A673 (cell line): ENCODE measurements around the gene PMVK. TPM values are rescaled to one million over a fixed set of nuclear protein-coding genes. Genes with fewer than 3 reads are reported as not detected.
"Not testable (repeated sequence)": the region's sequence is repeated elsewhere in the genome, so short reads cannot be mapped to it uniquely, and the experiment has no call there.

Experiments
- BruUV-seq: library from RNA; stranded (reverse); fragments of 400-500 nt; replicated peaks from 2 replicates; lab custom pipeline; 2021; lab: Mats Ljungman, UMichigan
- CTCF ChIA-PET: fragments of 300-600 bp; sonication (Branson Sonifier 250); formaldehyde crosslinking; loops from one replicate; lab custom pipeline; 2022; ENCODE audit warnings: antibody characterized with exemption; lab: Charles Lee
- POLR2A ChIA-PET: fragments of 300-600 bp; sonication (Branson Sonifier 250); formaldehyde crosslinking; loops from one replicate; lab custom pipeline; 2022; ENCODE audit warnings: antibody characterized with exemption; ENCODE audit not compliant: low non-redundant PET; lab: Charles Lee
- DNase-seq: peaks from one replicate; pipeline ENCODE4 v3.0.0-alpha.2; 2015; ENCODE audit warnings: low spot score
- H3K27ac ChIP-seq: fragments of 200-600 bp; sonication (generic); 2 replicates; pipeline ENCODE4 v1.5.1; 2016; ENCODE audit warnings: mixed run types, low read depth, mild to moderate bottlenecking, mixed read lengths, antibody characterized with exemption, low read length; ENCODE audit not compliant: poor library complexity, severe bottlenecking
- H3K27me3 ChIP-seq: fragments of 200-600 bp; sonication (generic); replicated peaks from 2 replicates; pipeline ENCODE4 v1.6.1; 2017; ENCODE audit warnings: mixed run types, low read depth, mild to moderate bottlenecking, mixed read lengths, antibody characterized with exemption, low read length; ENCODE audit not compliant: insufficient read depth, poor library complexity
- H3K36me3 ChIP-seq: fragments of 200-600 bp; sonication (generic); 2 replicates; pipeline ENCODE4 v1.6.1; 2016; ENCODE audit warnings: mixed run types, mild to moderate bottlenecking, mixed read lengths, antibody characterized with exemption, low read length; ENCODE audit not compliant: insufficient read depth, poor library complexity, severe bottlenecking
- H3K4me1 ChIP-seq: fragments of 200-600 bp; sonication (generic); 2 replicates; pipeline ENCODE4 v1.6.1; 2017; ENCODE audit warnings: mixed run types, mild to moderate bottlenecking, mixed read lengths, antibody characterized with exemption, low read length; ENCODE audit not compliant: insufficient read depth, poor library complexity, severe bottlenecking
- H3K4me3 ChIP-seq: fragments of 200-600 bp; sonication (generic); 2 replicates; pipeline ENCODE4 v1.5.1; 2016; ENCODE audit warnings: low read depth, mixed run types, mild to moderate bottlenecking, mixed read lengths, low read length; ENCODE audit not compliant: poor library complexity, severe bottlenecking
- H3K9me3 ChIP-seq: fragments of 200-600 bp; sonication (generic); 2 replicates; pipeline ENCODE4 v1.6.1; 2016; ENCODE audit warnings: mixed run types, low read depth, mild to moderate bottlenecking, mixed read lengths, antibody characterized with exemption, low read length; ENCODE audit not compliant: poor library complexity, severe bottlenecking
- EZH2 ChIP-seq: fragments of 200-600 bp; sonication (generic); IDR thresholded peaks from 2 replicates; pipeline ENCODE4 v1.6.1; 2017; ENCODE audit warnings: borderline replicate concordance, low read depth, mild to moderate bottlenecking, mixed read lengths, antibody characterized with exemption, low read length; ENCODE audit not compliant: poor library complexity, severe bottlenecking
- intact Hi-C: fragments of 100-400 bp; cut with micrococcal nuclease; formaldehyde crosslinking; loops from one replicate; pipeline ENCODE4 v1.10.0; 2022; ENCODE audit not compliant: unreplicated experiment
- total RNA-seq: library from RNA; stranded (reverse); gene quantifications from 2 replicates; pipeline ENCODE4 v1.2.3, GENCODE V29; 2021
- TF ChIP-seq, protein P1 (sequence below): fragments of 300-800, 200-600 bp; sonication (generic); conservative IDR thresholded peaks from 2 replicates; pipeline ENCODE4 v1.5.1; 2017; ENCODE audit warnings: low read depth, mild to moderate bottlenecking, antibody characterized with exemption, low read length, moderate library complexity, mixed read lengths

The PMVK gene
- total RNA-seq, 1 experiment from 2014 or later, result 30.8 TPM

DNA sequence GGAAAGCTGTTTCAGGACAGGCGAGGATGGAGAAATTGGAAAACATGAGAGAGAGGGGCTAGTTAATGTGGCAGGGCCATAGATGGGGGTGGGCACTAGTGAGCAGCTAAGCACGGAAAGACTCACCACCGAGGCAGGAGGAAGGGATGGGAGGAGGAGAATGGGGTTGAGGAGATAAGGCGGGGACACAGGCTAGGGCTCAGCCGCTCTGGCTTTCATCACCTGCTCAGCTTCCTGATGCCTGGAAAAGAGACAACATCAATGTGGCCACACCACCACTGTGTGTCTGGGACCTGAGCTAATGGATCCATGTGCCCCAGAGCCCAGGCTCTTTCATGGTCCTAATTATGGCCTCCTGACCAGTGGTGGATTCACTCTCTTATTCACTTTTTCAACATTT lies 27.6 kb downstream of the PMVK start:
- ChIA-PET CTCF (no interaction called here), POLR2A (no interaction called here)
- no TSS peak for BruUV-seq
- H3K27me3 ChIP-seq, result no peaks in the 10 kb centered on the region
- no peak for DNase-seq
- H3K27ac ChIP-seq, result no peak overlapping the region
- no peak overlapping the region for H3K4me3 ChIP-seq
- H3K4me1 ChIP-seq, result no peaks in the 10 kb centered on the region
- intact Hi-C loops, result no loop called here
- TF ChIP-seq, protein P1, sequence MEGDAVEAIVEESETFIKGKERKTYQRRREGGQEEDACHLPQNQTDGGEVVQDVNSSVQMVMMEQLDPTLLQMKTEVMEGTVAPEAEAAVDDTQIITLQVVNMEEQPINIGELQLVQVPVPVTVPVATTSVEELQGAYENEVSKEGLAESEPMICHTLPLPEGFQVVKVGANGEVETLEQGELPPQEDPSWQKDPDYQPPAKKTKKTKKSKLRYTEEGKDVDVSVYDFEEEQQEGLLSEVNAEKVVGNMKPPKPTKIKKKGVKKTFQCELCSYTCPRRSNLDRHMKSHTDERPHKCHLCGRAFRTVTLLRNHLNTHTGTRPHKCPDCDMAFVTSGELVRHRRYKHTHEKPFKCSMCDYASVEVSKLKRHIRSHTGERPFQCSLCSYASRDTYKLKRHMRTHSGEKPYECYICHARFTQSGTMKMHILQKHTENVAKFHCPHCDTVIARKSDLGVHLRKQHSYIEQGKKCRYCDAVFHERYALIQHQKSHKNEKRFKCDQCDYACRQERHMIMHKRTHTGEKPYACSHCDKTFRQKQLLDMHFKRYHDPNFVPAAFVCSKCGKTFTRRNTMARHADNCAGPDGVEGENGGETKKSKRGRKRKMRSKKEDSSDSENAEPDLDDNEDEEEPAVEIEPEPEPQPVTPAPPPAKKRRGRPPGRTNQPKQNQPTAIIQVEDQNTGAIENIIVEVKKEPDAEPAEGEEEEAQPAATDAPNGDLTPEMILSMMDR, result no peak
- TF ChIP-seq EZH2, result no peak
- H3K9me3 ChIP-seq, result no peaks in the 10 kb centered on the region
- H3K36me3 ChIP-seq, result no peaks in the 10 kb centered on the region

DNA sequence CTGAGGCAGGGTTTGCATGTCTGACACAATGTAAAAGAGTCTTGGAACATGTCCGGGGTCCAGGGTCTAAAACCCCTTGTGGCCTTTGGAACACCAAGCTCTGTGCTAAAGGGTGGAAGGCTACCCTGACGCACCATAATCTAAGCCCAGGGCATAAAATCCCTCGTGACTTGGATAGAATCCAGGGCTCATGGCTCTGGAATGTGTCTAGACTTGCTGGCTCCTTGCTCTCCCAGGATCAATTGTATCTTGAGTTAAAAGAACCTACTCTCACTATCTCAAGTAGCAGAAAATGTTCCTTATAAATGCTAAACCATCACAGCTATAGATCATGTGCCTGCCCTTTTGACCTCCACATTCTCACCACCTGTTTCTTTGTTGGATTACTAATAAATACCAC lies 28.4 kb downstream of the PMVK start:
- H3K27ac ChIP-seq, BruUV-seq, CTCF ChIA-PET: not testable (repeated sequence)

DNA sequence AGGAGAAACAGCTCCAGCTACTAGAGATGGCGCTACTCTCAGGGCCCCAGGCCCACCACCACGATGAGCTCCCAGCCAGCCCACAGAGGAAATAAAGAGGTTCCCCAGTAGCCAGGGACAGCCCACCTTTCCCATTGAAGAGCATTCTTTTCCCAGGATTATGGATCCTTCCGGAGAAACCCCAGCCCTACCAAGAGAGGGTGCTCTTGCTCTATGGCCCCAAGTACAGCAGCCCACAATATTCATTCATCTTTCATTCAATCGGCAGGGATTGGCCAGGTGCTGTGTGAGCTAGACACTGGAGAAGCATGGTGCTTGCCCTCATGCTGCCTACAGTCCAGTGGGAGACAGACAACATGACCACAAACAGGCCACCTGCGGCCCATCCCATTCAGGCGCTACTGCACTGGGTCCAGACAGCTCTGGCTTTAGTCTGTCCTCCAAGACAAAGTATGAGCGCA lies 29.9 kb downstream of the PMVK start:
- Histone ChIP-seq H3K4me3 (no peak overlapping the region), H3K27ac (no peak overlapping the region), H3K36me3 (no peaks in the 10 kb centered on the region), H3K4me1 (no peaks in the 10 kb centered on the region), H3K9me3 (no peaks in the 10 kb centered on the region), H3K27me3 (no peaks in the 10 kb centered on the region)
- TF ChIP-seq, protein P1, result peak; percentile 37
- TF ChIP-seq EZH2, result no peak
- ChIA-PET CTCF (interaction anchor here (0.5 kb wide), 1 partner anchor 64 kb away, joined by 6 read pairs; no protein-coding TSS in a partner anchor), POLR2A (no interaction called here)
- no peak for DNase-seq
- intact Hi-C loops, result no loop called here
- no TSS peak for BruUV-seq

More for the DNA sequence above, 28.4 kb downstream of the PMVK start:
- H3K4me1 ChIP-seq, H3K27me3 ChIP-seq, DNase-seq, H3K9me3 ChIP-seq, POLR2A ChIA-PET, H3K4me3 ChIP-seq, intact Hi-C loops, H3K36me3 ChIP-seq: not testable (repeated sequence)

DNA sequence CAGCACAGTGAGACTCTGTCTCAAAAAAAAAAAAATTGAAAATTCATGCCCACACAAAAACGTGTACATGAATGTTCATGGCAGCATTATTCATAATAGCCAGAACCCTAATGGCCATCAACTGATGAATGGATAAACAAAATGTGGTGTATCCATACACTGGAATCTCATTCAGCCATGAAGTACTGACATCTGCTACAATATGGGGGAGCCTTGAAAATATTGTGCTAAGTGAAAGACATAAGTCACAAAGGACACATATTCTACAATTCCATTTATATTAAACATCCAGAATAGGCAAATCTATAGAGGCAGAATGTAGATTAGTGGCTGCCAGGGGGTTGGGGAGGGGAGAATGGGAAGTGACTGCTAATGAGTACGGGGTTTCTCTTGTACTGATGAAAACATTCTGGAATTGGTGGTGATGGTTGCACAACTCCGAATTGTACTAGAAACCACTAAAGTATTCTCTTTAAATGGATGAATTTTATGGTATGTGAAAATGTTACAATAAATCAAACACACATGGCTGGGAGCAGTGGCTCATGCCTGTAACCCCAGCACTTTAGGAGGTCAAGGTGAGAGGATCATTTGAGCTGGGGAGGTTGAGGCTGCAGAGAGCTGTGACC lies 33.5 kb downstream of the PMVK start:
- intact Hi-C loops, result no loop called here
- Histone ChIP-seq H3K9me3 (no peaks in the 10 kb centered on the region), H3K27me3 (no peaks in the 10 kb centered on the region), H3K36me3 (no peaks in the 10 kb centered on the region), H3K4me1 (no peaks in the 10 kb centered on the region), H3K27ac (no peak overlapping the region), H3K4me3 (no peak overlapping the region)
- no peak for DNase-seq
- POLR2A ChIA-PET, result no interaction called here
- no TSS peak for BruUV-seq
- CTCF ChIA-PET, result no interaction called here
- no peak for TF ChIP-seq EZH2
- TF ChIP-seq, protein P1, result no peak
